SK-N-SH (cell line): ENCODE results near the gene CNOT1. TPM values are rescaled to one million over a fixed set of nuclear protein-coding genes. Genes with fewer than 3 reads are reported as not detected.
A peak's percentile ranks its signal among the peaks of the same experiment; 100 is the strongest.

Experiments used
- CTCF ChIA-PET: fragments of 300-600, 350-600 bp; formaldehyde crosslinking; extraction: SDS; loops from one replicate; lab custom pipeline; 2021; lab: Yijun Ruan, JAX
- POLR2A ChIA-PET: fragments of 350-600 bp; sonication (Branson Sonifier 250); formaldehyde crosslinking; extraction: SDS; loops from one replicate; lab custom pipeline; 2020; ENCODE audit warnings: antibody characterized with exemption, inconsistent platforms; lab: Yijun Ruan, JAX
- DNase-seq: peaks from one replicate; pipeline ENCODE4 v3.0.0; 2012
- H2AFZ ChIP-seq: fragments of 200-600 bp; sonication (generic); 2 replicates; pipeline ENCODE4 v1.8.1; 2016; ENCODE audit warnings: antibody characterized with exemption, mild to moderate bottlenecking, low read depth
- H3F3A ChIP-seq: fragments of 200-600 bp; sonication (generic); replicated peaks from 2 replicates; pipeline ENCODE3; 2016; ENCODE audit warnings: antibody characterized with exemption, mild to moderate bottlenecking; ENCODE audit not compliant: insufficient read depth
- H3K27ac ChIP-seq, 2 experiments: fragments of 200-500 bp in 1 of 2; fragments of 200-600 bp in 1 of 2; sonication (Bioruptor generic) in 1 of 2; sonication (generic), shearing (Covaris generic) in 1 of 2; 2 replicates each; pipeline versions ENCODE4 v1.5.1 to v1.6.1; 2014 to 2016; ENCODE audit warnings: low read depth in 2 of 2, inconsistent platforms in 1 of 2, low read length in 1 of 2, mild to moderate bottlenecking in 1 of 2, mixed read lengths in 1 of 2
- H3K27me3 ChIP-seq: fragments of 200-600 bp; sonication (generic), shearing (Covaris generic); 2 replicates; pipeline ENCODE4 v1.6.1; 2016; ENCODE audit warnings: mixed run types; ENCODE audit not compliant: insufficient read depth
- H3K36me3 ChIP-seq, 2 experiments: fragments of 200-500 bp in 1 of 2; fragments of 200-600 bp in 1 of 2; sonication (Bioruptor generic) in 1 of 2; sonication (generic) in 1 of 2; replicated peaks in 1 of 2; 2 replicates each; pipeline versions ENCODE3 to v1.5.1; 2014 to 2016; ENCODE audit warnings: low read length in 1 of 2, mild to moderate bottlenecking in 1 of 2; ENCODE audit not compliant: insufficient read depth in 2 of 2, control insufficient read depth in 1 of 2
- H3K4me1 ChIP-seq, 2 experiments: fragments of 200-500 bp in 1 of 2; fragments of 200-600 bp in 1 of 2; sonication (Bioruptor generic) in 1 of 2; sonication (generic), shearing (Covaris generic) in 1 of 2; 2 replicates each; pipeline versions ENCODE4 v1.5.1 to v1.6.1; 2014 to 2016; ENCODE audit warnings: low read depth in 1 of 2, low read length in 1 of 2, mixed run types in 1 of 2; ENCODE audit not compliant: insufficient read depth in 2 of 2, control insufficient read depth in 1 of 2
- H3K4me2 ChIP-seq: fragments of 200-600 bp; sonication (generic), shearing (Covaris generic); 2 replicates; pipeline ENCODE4 v1.6.1; 2017; ENCODE audit warnings: mixed run types
- H3K4me3 ChIP-seq, 2 experiments: fragments of 200-500 bp in 1 of 2; fragments of 200-600 bp in 1 of 2; sonication (Bioruptor generic) in 1 of 2; sonication (generic), shearing (Covaris generic) in 1 of 2; 2 replicates each; pipeline versions ENCODE4 v1.5.1 to v1.8.1; 2014 to 2016; ENCODE audit warnings: low read depth in 2 of 2, inconsistent platforms in 1 of 2, low read length in 1 of 2, mild to moderate bottlenecking in 1 of 2, mixed read lengths in 1 of 2, moderate library complexity in 1 of 2
- H3K79me2 ChIP-seq: fragments of 200-600 bp; sonication (generic); 2 replicates; pipeline ENCODE4 v1.8.1; 2017; ENCODE audit warnings: mild to moderate bottlenecking; ENCODE audit not compliant: insufficient read depth
- H3K9ac ChIP-seq: fragments of 200-600 bp; sonication (generic); 2 replicates; pipeline ENCODE4 v1.6.1; 2017; ENCODE audit warnings: mixed run types
- H3K9me2 ChIP-seq: fragments of 200-600 bp; sonication (generic); 2 replicates; pipeline ENCODE4 v1.6.1; 2017; ENCODE audit warnings: mixed run types
- H3K9me3 ChIP-seq: fragments of 200-600 bp; sonication (generic); 2 replicates; pipeline ENCODE4 v1.6.1; 2017; ENCODE audit warnings: mixed run types, mild to moderate bottlenecking, moderate library complexity
- H4K20me1 ChIP-seq: fragments of 200-600 bp; sonication (generic); 2 replicates; pipeline ENCODE4 v1.6.1; 2017; ENCODE audit warnings: mild to moderate bottlenecking, mixed run types; ENCODE audit not compliant: insufficient read depth
- EP300 ChIP-seq, 2 experiments: IDR thresholded peaks; 2 replicates each; pipeline versions ENCODE4 v1.4.0 to v1.6.1; 2012; ENCODE audit warnings: borderline replicate concordance in 1 of 2, low read depth in 1 of 2, low read length in 1 of 2
- EZH2phosphoT487 ChIP-seq: fragments of 200-600 bp; sonication (generic); IDR thresholded peaks from 2 replicates; pipeline ENCODE4 v1.6.1; 2017; ENCODE audit warnings: low read depth, mixed run types, mild to moderate bottlenecking, antibody characterized with exemption, moderate library complexity, borderline replicate concordance
- FOSL2 ChIP-seq: IDR thresholded peaks from 2 replicates; pipeline ENCODE4 v1.4.0; 2012; ENCODE audit warnings: low read depth, mild to moderate bottlenecking, moderate library complexity, borderline replicate concordance
- FOXJ3 ChIP-seq: sonication (generic); formaldehyde crosslinking; IDR thresholded peaks from 2 replicates; pipeline ENCODE4 v1.5.1; 2020; ENCODE audit warnings: mild to moderate bottlenecking, missing genetic modification reagents
- FOXM1 ChIP-seq: IDR thresholded peaks from 2 replicates; pipeline ENCODE4 v1.4.0; 2012; ENCODE audit warnings: low read depth, mild to moderate bottlenecking
- GABPA ChIP-seq: IDR thresholded peaks from 2 replicates; pipeline ENCODE4 v1.4.0; 2012; ENCODE audit warnings: low read depth, mild to moderate bottlenecking
- GATA2 ChIP-seq: sonication (generic); formaldehyde crosslinking; IDR thresholded peaks from 2 replicates; pipeline ENCODE4 v1.5.0; 2020; ENCODE audit warnings: mild to moderate bottlenecking, missing genetic modification reagents
- JUND ChIP-seq: IDR thresholded peaks from 2 replicates; pipeline ENCODE4 v1.4.0; 2012
- MXI1 ChIP-seq: IDR thresholded peaks from 2 replicates; pipeline ENCODE4 v1.6.1; 2012; ENCODE audit warnings: mild to moderate bottlenecking, low read depth, low read length, improper control_type of control experiment
- NFIC ChIP-seq: IDR thresholded peaks from 2 replicates; pipeline ENCODE4 v1.4.0; 2012; ENCODE audit warnings: borderline replicate concordance
- RFX5 ChIP-seq: IDR thresholded peaks from 2 replicates; pipeline ENCODE4 v1.6.1; 2012; ENCODE audit warnings: mild to moderate bottlenecking, improper control_type of control experiment, low read length
- RXRA ChIP-seq: IDR thresholded peaks from 2 replicates; pipeline ENCODE4 v1.4.0; 2012; ENCODE audit warnings: low read depth, mild to moderate bottlenecking, borderline replicate concordance
- SIN3A ChIP-seq: IDR thresholded peaks from 2 replicates; pipeline ENCODE4 v1.6.1; 2012; ENCODE audit warnings: low read depth, mild to moderate bottlenecking, low read length, moderate library complexity, borderline replicate concordance
- SMC3 ChIP-seq: IDR thresholded peaks from 2 replicates; pipeline ENCODE4 v1.6.1; 2012; ENCODE audit warnings: low read depth, low read length, improper control_type of control experiment
- TAF1 ChIP-seq: IDR thresholded peaks from 2 replicates; pipeline ENCODE4 v1.6.1; 2012; ENCODE audit warnings: low read depth, mild to moderate bottlenecking, low read length, moderate library complexity, borderline replicate concordance
- YY1 ChIP-seq: IDR thresholded peaks from 2 replicates; pipeline ENCODE4 v1.4.0; 2012; ENCODE audit warnings: low read depth, mild to moderate bottlenecking
- WGBS: methylation state at CpG from one replicate; pipeline ENCODE4 v1.1.6; 2017; ENCODE audit warnings: low lambda C conversion rate; 5-methylcytosine and 5-hydroxymethylcytosine counted together
- polyA plus RNA-seq, 3 experiments: library from polyadenylated mRNA; depleted of rRNA; stranded (reverse); fragments of >200 nt; gene quantifications; 2 replicates each; pipeline ENCODE4 v1.2.3, GENCODE V29; 2012
- TF ChIP-seq, protein P1 (sequence below): IDR thresholded peaks from 2 replicates; pipeline ENCODE4 v1.4.0; 2012; ENCODE audit warnings: low read depth
- TF ChIP-seq, protein P2 (sequence below): fragments of 150-350 bp; IDR thresholded peaks from 2 replicates; pipeline ENCODE4 v1.6.1; 2017; ENCODE audit warnings: antibody characterized with exemption, low read length, low read depth, borderline replicate concordance
- TF ChIP-seq, protein P3 (sequence below): fragments of 150-350 bp; IDR thresholded peaks from 2 replicates; pipeline ENCODE4 v1.6.1; 2016; ENCODE audit warnings: mild to moderate bottlenecking, low read depth, low read length
- TF ChIP-seq, protein P4 (sequence below): IDR thresholded peaks from 2 replicates; pipeline ENCODE4 v1.6.1; 2012; ENCODE audit warnings: mild to moderate bottlenecking, low read depth, low read length, moderate library complexity
- TF ChIP-seq, protein P5 (sequence below): fragments of 200-600 bp; sonication (generic); IDR thresholded peaks from 2 replicates; pipeline ENCODE4 v1.6.1; 2017; ENCODE audit warnings: antibody characterized with exemption, mild to moderate bottlenecking, moderate library complexity
- TF ChIP-seq, protein P6 (sequence below): IDR thresholded peaks from 2 replicates; pipeline ENCODE4 v1.4.0; 2012; ENCODE audit warnings: low read depth, borderline replicate concordance

Gene CNOT1
- polyA plus RNA-seq (2012; rRNA removed), result 77.8 and 90.3 TPM in 2 replicates
- polyA plus RNA-seq (2012; cell fraction: cytosol; rRNA removed), result 50.2 and 67.3 TPM in 2 replicates
- polyA plus RNA-seq (2012; cell fraction: nucleus; rRNA removed), result 71.2 and 172 TPM in 2 replicates

DNA sequence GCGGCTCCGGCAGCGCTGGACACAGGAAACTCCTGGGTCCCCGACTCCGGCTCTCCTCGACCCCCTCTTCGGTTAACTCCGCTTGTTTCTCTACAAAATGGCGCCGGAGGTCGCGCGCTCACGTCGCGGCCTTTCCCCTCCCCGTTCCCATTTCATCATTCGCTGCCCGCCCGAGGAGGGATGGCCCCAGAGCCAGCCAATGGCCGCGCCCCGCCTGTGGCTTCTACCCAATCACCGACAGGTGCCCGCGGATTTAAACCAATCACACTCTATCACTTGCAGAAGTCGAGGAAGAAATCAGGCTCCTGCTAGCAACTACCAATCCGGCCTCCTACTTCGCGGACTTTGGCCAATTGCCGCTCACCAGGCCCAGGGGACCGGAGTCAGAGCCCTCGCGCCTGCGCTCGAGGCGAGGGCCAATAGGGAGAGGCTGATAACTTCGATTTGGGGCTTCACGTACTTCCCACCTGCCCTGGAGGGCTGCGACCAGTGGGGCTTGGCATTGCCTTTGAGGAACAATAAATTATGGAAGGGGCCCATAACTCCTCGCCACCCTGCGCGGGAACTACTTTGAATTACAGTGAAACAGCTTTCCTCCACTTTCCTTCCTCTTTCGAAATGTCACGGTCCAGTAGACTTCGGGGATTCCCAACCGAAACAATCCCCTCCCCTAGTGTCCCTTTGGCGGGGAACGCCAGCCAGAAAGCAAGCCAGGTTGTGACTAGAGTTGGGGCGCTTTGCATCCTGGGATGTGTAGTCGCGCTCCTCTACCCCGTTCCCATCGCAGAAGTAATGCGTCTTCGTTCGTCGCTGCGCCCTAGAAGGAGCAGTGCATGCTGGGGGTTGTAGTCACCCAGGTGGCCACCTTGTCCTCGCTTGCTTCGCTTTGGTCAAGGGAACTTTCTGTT, at the start of gene CNOT1:
CNOT1 (minus strand) TSS at position 94 of the 908 bp plus-strand sequence. CDS start 30,489 bp downstream, outside the sequence.
- Histone ChIP-seq H3K4me1 (peaks cover 0 to 5% of the 10 kb centered on the region in 2 experiments; a peak in 2 of 4 replicates), H3K4me3 (peak within 1 kb of the TSS; percentile 75 to 95), H3K9me2 (no peaks in the 10 kb centered on the region), H3K27me3 (no peaks in the 10 kb centered on the region), H3K79me2 (peaks cover 46% of the 10 kb centered on the region), H3K9me3 (no peaks in the 10 kb centered on the region), H3F3A (peaks cover 3% of the 10 kb centered on the region), H4K20me1 (peaks cover 38% of the 10 kb centered on the region), H3K36me3 (no peaks in the 10 kb centered on the region), H3K27ac (peak within 1 kb of the TSS; percentile 98 to 99), H3K9ac (peak within 1 kb of the TSS; percentile 98), H3K4me2 (peak within 1 kb of the TSS; percentile 86), H2AFZ (peak within 1 kb of the TSS; percentile 90)
- DNase-seq, result peak; percentile 95
- ChIA-PET CTCF (interaction anchor here (1.3 kb wide), 1 partner anchor 31 kb away, joined by 4 read pairs; no protein-coding TSS in a partner anchor), POLR2A (interaction anchor here (0.6 to 1.2 kb wide), 5 partner anchors 12 to 458 kb away, joined by 3 to 6 read pairs (median 4); partner anchors contain the start of gene NDRG4)
- WGBS, result under 1% methylated on average over 34 of the region's 61 CpGs
- no peak for TF ChIP-seq JUND
- peak; percentile 76; the same call in 1 of the 2 replicates for TF ChIP-seq FOXM1
- TF ChIP-seq RFX5, result peak; percentile 97
- TF ChIP-seq EP300 (IDR thresholded peaks at IDR 0.05; ENCODE audit: borderline replicate concordance in 1 of 2, low read depth in 1 of 2, low read length in 1 of 2), result peak in 1 of 2 experiments; percentile 77; a peak in 2 of 4 replicates
- no peak for TF ChIP-seq SMC3
- TF ChIP-seq FOSL2, result no peak
- TF ChIP-seq GABPA, result no peak
- TF ChIP-seq, protein P1, sequence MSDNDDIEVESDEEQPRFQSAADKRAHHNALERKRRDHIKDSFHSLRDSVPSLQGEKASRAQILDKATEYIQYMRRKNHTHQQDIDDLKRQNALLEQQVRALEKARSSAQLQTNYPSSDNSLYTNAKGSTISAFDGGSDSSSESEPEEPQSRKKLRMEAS, result peak; percentile 83; the same call in 1 of the 2 replicates
- no peak for TF ChIP-seq FOXJ3 (CRISPR knock-in tag)
- TF ChIP-seq YY1, result peak; percentile 91
- peak; percentile 68 for TF ChIP-seq MXI1
- TF ChIP-seq, protein P2, sequence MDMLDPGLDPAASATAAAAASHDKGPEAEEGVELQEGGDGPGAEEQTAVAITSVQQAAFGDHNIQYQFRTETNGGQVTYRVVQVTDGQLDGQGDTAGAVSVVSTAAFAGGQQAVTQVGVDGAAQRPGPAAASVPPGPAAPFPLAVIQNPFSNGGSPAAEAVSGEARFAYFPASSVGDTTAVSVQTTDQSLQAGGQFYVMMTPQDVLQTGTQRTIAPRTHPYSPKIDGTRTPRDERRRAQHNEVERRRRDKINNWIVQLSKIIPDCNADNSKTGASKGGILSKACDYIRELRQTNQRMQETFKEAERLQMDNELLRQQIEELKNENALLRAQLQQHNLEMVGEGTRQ, result no peak
- TF ChIP-seq RXRA, result no peak
- TF ChIP-seq TAF1, result peak; percentile 79; the same call in 1 of the 2 replicates
- TF ChIP-seq, protein P3, sequence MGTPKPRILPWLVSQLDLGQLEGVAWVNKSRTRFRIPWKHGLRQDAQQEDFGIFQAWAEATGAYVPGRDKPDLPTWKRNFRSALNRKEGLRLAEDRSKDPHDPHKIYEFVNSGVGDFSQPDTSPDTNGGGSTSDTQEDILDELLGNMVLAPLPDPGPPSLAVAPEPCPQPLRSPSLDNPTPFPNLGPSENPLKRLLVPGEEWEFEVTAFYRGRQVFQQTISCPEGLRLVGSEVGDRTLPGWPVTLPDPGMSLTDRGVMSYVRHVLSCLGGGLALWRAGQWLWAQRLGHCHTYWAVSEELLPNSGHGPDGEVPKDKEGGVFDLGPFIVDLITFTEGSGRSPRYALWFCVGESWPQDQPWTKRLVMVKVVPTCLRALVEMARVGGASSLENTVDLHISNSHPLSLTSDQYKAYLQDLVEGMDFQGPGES, result peak; percentile 97
- TF ChIP-seq, protein P4, sequence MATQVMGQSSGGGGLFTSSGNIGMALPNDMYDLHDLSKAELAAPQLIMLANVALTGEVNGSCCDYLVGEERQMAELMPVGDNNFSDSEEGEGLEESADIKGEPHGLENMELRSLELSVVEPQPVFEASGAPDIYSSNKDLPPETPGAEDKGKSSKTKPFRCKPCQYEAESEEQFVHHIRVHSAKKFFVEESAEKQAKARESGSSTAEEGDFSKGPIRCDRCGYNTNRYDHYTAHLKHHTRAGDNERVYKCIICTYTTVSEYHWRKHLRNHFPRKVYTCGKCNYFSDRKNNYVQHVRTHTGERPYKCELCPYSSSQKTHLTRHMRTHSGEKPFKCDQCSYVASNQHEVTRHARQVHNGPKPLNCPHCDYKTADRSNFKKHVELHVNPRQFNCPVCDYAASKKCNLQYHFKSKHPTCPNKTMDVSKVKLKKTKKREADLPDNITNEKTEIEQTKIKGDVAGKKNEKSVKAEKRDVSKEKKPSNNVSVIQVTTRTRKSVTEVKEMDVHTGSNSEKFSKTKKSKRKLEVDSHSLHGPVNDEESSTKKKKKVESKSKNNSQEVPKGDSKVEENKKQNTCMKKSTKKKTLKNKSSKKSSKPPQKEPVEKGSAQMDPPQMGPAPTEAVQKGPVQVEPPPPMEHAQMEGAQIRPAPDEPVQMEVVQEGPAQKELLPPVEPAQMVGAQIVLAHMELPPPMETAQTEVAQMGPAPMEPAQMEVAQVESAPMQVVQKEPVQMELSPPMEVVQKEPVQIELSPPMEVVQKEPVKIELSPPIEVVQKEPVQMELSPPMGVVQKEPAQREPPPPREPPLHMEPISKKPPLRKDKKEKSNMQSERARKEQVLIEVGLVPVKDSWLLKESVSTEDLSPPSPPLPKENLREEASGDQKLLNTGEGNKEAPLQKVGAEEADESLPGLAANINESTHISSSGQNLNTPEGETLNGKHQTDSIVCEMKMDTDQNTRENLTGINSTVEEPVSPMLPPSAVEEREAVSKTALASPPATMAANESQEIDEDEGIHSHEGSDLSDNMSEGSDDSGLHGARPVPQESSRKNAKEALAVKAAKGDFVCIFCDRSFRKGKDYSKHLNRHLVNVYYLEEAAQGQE, result no peak
- TF ChIP-seq EZH2phosphoT487, result no peak
- 0 out of 2 replicates have a peak, but pooled peaks have one; percentile 53 for TF ChIP-seq SIN3A
- TF ChIP-seq GATA2, result no peak
- TF ChIP-seq, protein P5, sequence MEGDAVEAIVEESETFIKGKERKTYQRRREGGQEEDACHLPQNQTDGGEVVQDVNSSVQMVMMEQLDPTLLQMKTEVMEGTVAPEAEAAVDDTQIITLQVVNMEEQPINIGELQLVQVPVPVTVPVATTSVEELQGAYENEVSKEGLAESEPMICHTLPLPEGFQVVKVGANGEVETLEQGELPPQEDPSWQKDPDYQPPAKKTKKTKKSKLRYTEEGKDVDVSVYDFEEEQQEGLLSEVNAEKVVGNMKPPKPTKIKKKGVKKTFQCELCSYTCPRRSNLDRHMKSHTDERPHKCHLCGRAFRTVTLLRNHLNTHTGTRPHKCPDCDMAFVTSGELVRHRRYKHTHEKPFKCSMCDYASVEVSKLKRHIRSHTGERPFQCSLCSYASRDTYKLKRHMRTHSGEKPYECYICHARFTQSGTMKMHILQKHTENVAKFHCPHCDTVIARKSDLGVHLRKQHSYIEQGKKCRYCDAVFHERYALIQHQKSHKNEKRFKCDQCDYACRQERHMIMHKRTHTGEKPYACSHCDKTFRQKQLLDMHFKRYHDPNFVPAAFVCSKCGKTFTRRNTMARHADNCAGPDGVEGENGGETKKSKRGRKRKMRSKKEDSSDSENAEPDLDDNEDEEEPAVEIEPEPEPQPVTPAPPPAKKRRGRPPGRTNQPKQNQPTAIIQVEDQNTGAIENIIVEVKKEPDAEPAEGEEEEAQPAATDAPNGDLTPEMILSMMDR, result no peak
- no peak for TF ChIP-seq NFIC
- TF ChIP-seq, protein P6, sequence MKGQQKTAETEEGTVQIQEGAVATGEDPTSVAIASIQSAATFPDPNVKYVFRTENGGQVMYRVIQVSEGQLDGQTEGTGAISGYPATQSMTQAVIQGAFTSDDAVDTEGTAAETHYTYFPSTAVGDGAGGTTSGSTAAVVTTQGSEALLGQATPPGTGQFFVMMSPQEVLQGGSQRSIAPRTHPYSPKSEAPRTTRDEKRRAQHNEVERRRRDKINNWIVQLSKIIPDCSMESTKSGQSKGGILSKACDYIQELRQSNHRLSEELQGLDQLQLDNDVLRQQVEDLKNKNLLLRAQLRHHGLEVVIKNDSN, result no peak
